Activated T-cell treated with anti-CD3 and anti-CD28 coated beads for 24 hours (primary cell): ENCODE measurements around the gene LRP1B.

ENCODE experiments used
- DNase-seq: peaks from one replicate; pipeline ENCODE4 v3.0.0-alpha.2; 2020; ENCODE audit warnings: low read depth

LRP1B gene

GRCh38 chr2:141947396-141948114, 183.3 kb downstream of the LRP1B start:
- DNase-seq = no peak

GRCh38 chr2:141946016-141946415, 184.8 kb downstream of the LRP1B start:
- no peak for DNase-seq

DNA sequence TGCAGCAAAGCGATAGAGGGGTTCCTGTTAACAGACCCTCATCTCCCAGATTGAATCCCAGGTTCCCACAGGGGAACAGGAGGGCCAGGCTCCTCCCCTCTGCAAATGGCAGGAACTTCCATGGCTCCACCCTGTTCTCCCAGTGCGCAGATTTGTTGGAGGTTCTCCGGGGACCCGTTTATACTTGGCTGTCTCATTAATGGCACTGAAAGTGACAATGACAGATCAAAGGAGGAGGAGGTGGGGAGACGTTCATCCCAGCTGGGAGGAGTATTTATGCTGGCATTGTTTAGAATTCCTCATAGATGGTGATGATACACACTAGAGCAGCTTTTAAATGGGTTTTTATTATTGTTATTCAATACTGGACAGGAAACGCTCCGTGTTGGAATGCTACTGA, 186.9 kb downstream of the LRP1B start:
- DNase-seq = no peak

DNA sequence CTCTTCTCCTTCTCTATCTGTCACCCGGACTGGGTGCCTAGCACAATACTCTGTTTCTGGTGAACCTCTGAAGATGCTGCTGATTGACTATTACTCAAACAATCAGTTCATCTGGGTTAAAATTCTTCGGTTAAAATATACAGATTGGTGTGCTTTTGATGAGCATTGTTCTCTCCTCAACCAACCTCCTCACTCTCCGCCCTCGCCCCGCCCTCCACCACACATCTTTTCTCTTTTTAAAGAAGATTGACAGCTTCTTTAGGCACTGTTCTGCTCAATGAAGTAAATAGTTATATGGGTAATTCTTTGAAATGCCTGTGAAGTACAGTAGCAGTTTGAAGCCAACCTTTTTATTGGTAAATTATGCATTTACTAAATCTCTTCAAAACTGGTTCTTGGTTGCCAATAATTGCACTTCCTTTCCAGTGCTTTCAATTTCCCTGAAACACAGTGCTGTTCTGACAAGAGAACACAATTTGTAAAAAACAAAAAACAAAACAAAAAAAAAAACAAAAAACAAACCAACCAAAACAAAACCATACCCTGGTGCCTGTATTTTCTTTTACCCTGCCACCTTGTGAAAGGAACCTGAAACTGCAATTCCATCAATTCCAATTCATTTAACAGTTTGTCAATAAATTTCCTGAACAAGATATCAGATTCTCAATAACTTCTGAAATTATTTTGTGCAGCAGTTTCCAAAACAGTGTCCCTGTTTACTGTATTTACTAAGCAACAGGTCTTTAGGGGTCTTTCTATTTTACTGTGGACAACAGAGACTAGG, 188.6 kb downstream of the LRP1B start:
- DNase-seq = no peak

- no peak for DNase-seq
These were observed 189.6 kb downstream of the LRP1B start for GRCh38 chr2:141941210-141941714.

- no peak for DNase-seq
These were observed 190.1 kb downstream of the LRP1B start for GRCh38 chr2:141940709-141941108.

- no peak for DNase-seq
These were observed 197.6 kb downstream of the LRP1B start for GRCh38 chr2:141933226-141933625.

GRCh38 chr2:141932261-141932660, 198.6 kb downstream of the LRP1B start:
- DNase-seq = no peak

GRCh38 chr2:141931797-141932196, 199.0 kb downstream of the LRP1B start:
- no peak for DNase-seq

DNA sequence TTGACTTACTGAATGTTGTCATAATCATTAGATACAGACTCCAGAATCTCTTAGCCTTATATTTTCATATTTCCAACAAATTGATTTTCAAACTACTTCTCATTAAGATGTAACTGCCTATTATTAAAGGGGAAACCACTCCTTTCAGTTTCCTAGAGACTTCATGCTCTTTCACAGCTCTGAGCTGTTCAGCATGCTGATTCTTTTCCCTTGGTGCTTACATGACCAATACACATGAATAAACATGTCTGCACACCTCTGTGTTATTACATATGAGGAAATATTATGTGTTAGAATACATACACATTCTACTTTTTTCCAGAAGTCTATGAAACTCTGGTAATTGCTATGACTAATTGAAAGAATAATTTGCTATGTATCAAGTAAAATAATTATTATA, 200.0 kb downstream of the LRP1B start:
- no peak for DNase-seq

- no peak for DNase-seq
These were observed 201.2 kb downstream of the LRP1B start for GRCh38 chr2:141929331-141930252.

DNA sequence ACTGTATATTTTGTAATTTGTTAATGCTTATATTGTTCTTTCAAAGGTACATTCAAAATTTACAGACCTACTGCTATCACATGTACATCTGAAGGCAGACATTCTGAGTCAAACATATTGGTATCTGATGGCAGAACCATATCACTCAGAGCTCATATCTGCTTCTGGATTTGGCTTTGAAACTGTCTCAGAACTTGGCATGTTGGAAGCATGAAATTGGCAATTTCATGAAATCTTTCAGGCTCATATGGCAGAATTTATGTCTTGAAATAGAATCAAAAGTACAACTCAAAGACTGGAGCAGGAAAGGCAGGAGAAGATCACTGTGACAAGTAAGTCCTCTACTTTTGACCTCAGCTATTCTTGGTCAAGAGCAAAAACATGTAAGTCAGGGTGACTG, 202.3 kb downstream of the LRP1B start:
- DNase-seq = no peak

DNA sequence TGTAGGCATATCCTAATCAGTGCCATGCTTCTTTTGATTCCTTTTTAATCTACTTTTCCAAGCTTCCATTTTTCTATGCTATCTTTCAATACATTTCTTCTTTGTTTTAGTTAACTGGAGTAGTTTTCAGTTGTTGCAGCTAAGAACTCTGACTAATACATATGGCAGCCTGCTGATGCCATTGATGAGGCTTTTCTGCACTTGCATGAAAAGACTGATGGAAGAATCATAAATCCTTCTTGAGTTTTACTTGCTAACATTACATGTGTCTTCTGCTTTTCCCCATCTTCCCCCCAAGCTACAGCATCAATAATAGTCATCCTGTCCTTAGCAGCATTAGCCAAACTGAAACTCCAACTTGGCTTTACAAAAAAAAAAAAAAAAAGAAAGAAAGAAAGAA, 203.3 kb downstream of the LRP1B start:
- DNase-seq = no peak

DNA sequence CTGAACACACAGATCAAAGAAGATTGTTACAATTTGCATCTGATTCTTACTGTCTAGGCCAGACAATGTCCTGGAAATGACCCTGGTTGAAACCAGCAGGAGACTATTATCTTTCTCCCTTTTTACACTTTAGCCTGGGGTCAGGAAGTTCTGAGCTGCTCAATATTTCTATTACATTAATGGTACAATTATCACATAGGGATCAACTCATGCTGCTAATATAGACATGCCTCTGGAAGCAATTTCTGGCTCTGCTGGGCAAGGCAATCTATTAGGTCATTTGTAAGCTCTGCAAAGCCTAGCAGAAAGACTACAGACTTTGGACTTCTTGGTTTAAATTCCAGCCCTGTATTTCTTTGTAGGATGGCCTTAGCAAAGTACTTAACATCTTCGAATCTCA, 205.3 kb downstream of the LRP1B start:
- DNase-seq = no peak

DNA sequence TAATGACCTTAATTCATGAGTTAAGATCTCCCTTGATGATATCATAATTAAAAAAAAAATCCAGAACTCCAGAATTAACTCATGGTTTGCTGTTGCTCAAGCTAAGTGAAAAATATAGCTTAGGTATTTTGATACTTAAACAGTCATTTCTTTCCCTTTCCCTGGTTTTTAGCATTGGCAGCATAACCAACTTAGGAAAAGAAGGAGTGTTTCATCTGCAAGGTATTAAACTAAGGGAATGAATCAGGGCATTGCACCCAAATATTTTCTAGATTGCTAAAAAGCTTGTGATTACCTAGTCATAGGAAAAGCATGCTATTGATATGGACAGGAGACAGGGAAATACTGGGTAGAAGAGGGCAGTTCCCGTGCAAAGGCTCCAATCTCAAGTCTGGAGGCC, 207.2 kb downstream of the LRP1B start:
- no peak for DNase-seq

DNA sequence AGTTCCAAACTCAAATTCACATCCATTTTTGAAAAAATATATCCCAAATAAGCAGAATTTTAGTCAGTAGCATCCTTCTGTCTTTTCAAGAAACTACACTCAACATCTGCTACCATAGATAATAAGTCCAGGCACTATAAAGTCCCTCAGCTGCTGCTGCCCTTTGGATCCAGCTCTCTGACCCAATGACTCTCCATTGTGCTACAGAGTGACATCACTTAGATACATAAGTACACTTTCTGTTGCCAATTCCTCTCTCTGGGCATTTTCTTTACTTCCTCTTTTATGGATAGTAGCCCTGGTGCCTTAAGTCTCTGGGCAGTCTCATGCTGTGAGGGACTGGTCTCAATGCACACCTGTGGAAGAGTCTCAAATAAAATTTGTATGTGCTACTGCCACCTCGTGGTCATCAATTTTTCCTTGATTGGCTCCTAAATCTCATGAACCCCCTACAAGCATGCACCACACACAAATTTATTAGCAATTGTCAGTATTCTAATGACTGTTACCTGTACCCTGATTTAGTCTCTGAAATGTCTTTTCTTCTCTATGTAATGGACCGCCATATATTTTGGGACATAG, 219.2 kb downstream of the LRP1B start:
- DNase-seq = no peak

- DNase-seq = no peak
These were observed 224.1 kb downstream of the LRP1B start for GRCh38 chr2:141906678-141907077.

DNA sequence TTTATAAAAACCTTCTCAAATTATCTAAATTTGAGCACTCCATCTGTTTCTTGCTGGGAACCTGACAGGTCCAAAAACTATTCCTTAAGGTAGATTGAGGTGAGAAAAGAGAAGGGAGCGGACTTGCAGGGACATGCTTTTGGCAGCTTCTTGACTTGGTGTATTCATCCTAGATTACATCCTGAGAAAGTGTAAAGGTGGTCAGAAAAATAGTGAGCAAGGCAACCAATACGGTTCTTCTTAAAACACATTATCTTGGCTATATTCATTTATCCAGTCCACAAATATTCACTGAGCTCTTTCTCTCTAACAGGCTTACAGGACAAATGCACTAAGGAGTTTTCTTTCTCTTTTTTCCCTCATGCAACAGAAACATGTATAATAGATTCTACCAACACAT, 230.0 kb downstream of the LRP1B start:
- no peak for DNase-seq

DNA sequence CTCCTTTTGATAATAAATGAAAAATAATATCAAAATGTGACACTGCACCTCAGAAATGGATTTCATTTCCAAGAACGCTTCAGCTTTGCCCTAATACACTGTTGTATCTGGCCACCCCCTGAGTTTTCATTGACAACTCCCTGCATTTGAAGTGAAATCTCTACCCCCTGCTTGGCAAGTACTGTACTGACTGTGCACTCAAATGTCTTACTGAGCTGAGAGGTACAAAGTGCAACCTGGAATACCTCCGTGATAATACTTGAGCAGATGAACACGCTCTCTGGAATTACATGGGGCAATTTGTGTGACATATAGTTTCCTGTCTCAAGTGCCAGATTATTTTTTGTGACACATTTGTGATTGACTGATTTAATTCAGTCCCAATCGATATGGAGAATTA, 231.1 kb downstream of the LRP1B start:
- DNase-seq = no peak

GRCh38 chr2:141889788-141890187, 241.0 kb downstream of the LRP1B start:
- no peak for DNase-seq

DNA sequence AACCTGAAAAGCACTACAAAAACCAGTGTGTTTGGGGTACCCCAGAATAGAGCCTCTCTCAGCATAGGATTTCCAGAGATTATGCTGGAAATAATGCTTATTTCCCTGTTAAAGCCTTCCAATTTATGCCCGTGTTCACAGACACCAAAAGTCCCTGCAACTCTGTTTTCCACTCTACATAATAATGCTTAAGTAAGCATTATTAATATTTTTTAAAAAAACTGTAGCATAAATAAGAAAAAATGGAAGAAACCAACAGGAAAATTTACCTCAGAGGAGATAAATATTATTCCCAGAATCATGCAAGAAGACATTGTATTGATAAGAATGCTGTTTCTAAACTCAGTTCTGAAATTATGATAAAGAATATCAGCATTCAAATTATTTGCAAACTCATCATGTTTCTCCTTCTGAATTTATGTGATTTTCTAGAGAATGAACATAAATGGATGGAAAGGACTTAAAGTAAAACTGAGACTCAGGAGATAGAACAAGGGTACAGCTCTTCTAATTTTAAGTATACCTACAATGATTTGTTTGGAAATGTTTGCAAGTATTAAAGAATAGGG, 241.7 kb downstream of the LRP1B start:
- no peak for DNase-seq

GRCh38 chr2:141887363-141887762, 243.5 kb downstream of the LRP1B start:
- DNase-seq = no peak
